ENCODE data around the gene CACNA1A.
"Not testable (repeated sequence)": the region's sequence is repeated elsewhere in the genome, so short reads cannot be mapped to it uniquely, and the experiment has no call there.

The CACNA1A gene

GRCh38 chr19:13185763-13186657, 320.3 kb downstream of the CACNA1A start:
- not testable (repeated sequence) for DNase-seq

- DNase-seq: not testable (repeated sequence)
Observed at GRCh38 chr19:13184926-13185325, 321.4 kb downstream of the CACNA1A start.

- DNase-seq: peak; percentile 46
Observed at GRCh38 chr19:13181747-13182388, 324.4 kb downstream of the CACNA1A start.

GRCh38 chr19:13178291-13178690, 328.0 kb downstream of the CACNA1A start:
- not testable (repeated sequence) for DNase-seq

- not testable (repeated sequence) for DNase-seq
Observed at GRCh38 chr19:13177584-13177983, 328.7 kb downstream of the CACNA1A start.

- no peak for DNase-seq
Observed at GRCh38 chr19:13176345-13176744, 329.9 kb downstream of the CACNA1A start.

GRCh38 chr19:13173139-13173737, 333.0 kb downstream of the CACNA1A start:
- no peak for DNase-seq

- DNase-seq: peak; percentile 87
Observed at GRCh38 chr19:13172346-13173138, 333.7 kb downstream of the CACNA1A start.

GRCh38 chr19:13171146-13171545, 335.1 kb downstream of the CACNA1A start:
- no peak for DNase-seq

- DNase-seq: no peak
Observed at GRCh38 chr19:13169769-13170168, 336.5 kb downstream of the CACNA1A start.

GRCh38 chr19:13166151-13166550, 340.1 kb downstream of the CACNA1A start:
- not testable (repeated sequence) for DNase-seq

- no peak for DNase-seq
Observed at GRCh38 chr19:13165162-13165997, 340.9 kb downstream of the CACNA1A start.

- DNase-seq: peak; percentile 62
Observed at GRCh38 chr19:13164343-13165161, 341.7 kb downstream of the CACNA1A start.

GRCh38 chr19:13163609-13164342, 342.5 kb downstream of the CACNA1A start:
- DNase-seq: peak; percentile 68

GRCh38 chr19:13162724-13163608, 343.3 kb downstream of the CACNA1A start:
- DNase-seq: peak; percentile 97

- DNase-seq: no peak
Observed at GRCh38 chr19:13160557-13160956, 345.7 kb downstream of the CACNA1A start.

- DNase-seq: no peak
Observed at GRCh38 chr19:13159713-13160112, 346.6 kb downstream of the CACNA1A start.

Measured in stimulated activated CD4-positive, alpha-beta T cell treated with anti-CD3 and anti-CD28 coated beads, Interleukin-15, amount 100 ng/mL, for 24 hours (primary cell).